Measurements from ENCODE around the gene MEF2C.

Gene MEF2C

GRCh38 chr5:88888291-88888690 lies 5.3 kb upstream of the MEF2C start:
- no peak for DNase-seq

- no peak for DNase-seq
Observed at GRCh38 chr5:88887342-88887741, 4.4 kb upstream of the MEF2C start.

GRCh38 chr5:88886746-88887341 lies 3.9 kb upstream of the MEF2C start:
- no peak for DNase-seq

- no peak for DNase-seq
Observed at GRCh38 chr5:88886252-88886651, 3.3 kb upstream of the MEF2C start.

- DNase-seq, result no peak
Observed at GRCh38 chr5:88885002-88885401, 2.0 kb upstream of the MEF2C start.

GRCh38 chr5:88884608-88884877 lies 1.6 kb upstream of the MEF2C start:
- no peak for DNase-seq

- DNase-seq, result peak; percentile 54
Observed at GRCh38 chr5:88883836-88884607, 1.0 kb upstream of the MEF2C start.

- no peak for DNase-seq
Observed at GRCh38 chr5:88882276-88883038, 527 bp downstream of the MEF2C start.

- DNase-seq, result no peak
Observed at GRCh38 chr5:88881571-88881971, 1.4 kb downstream of the MEF2C start.

- no peak for DNase-seq
Observed at GRCh38 chr5:88880201-88880600, 2.8 kb downstream of the MEF2C start.

GRCh38 chr5:88879724-88880123 lies 3.3 kb downstream of the MEF2C start:
- DNase-seq, result no peak

GRCh38 chr5:88878976-88879375 lies 4.0 kb downstream of the MEF2C start:
- no peak for DNase-seq

GRCh38 chr5:88877826-88878225 lies 5.2 kb downstream of the MEF2C start:
- DNase-seq, result no peak

- no peak for DNase-seq
Observed at GRCh38 chr5:88876714-88877113, 6.3 kb downstream of the MEF2C start.

- no peak for DNase-seq
Observed at GRCh38 chr5:88875341-88876234, 7.4 kb downstream of the MEF2C start.

- no peak for DNase-seq
Observed at GRCh38 chr5:88873447-88873846, 9.5 kb downstream of the MEF2C start.

GRCh38 chr5:88872971-88873370 lies 10.0 kb downstream of the MEF2C start:
- DNase-seq, result no peak

GRCh38 chr5:88870285-88870684 lies 12.7 kb downstream of the MEF2C start:
- no peak for DNase-seq

- no peak for DNase-seq
Observed at GRCh38 chr5:88868468-88869068, 14.4 kb downstream of the MEF2C start.

GRCh38 chr5:88867638-88868037 lies 15.3 kb downstream of the MEF2C start:
- DNase-seq, result no peak

- DNase-seq, result no peak
Observed at GRCh38 chr5:88863523-88863922, 19.5 kb downstream of the MEF2C start.

- DNase-seq, result no peak
Observed at GRCh38 chr5:88862547-88863175, 20.3 kb downstream of the MEF2C start.

Data from NCI-H1092 treated with DMSO at 0.1 percent for 48 hours (cell line).